ENCODE measurements around the gene CCNF.

DNA sequence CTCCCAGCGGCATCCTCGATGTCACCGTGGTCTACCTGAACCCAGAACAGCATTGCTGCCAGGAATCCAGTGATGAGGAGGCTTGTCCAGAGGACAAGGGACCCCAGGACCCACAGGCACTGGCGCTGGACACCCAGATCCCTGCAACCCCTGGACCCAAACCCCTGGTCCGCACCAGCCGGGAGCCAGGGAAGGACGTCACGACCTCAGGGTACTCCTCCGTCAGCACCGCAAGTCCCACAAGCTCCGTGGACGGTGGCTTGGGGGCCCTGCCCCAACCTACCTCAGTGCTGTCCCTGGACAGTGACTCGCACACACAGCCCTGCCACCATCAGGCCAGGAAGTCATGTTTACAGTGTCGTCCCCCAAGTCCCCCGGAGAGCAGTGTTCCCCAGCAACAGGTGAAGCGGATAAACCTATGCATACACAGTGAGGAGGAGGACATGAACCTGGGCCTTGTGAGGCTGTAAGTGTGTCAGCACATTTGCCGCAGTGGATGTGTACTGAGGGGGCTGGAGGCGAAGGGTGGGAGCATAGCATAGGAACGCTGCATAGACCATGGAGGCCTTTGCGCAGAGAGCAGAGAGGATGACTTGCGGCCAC, 27.4 kb downstream of the CCNF start:
- TF ChIP-seq, protein P1, sequence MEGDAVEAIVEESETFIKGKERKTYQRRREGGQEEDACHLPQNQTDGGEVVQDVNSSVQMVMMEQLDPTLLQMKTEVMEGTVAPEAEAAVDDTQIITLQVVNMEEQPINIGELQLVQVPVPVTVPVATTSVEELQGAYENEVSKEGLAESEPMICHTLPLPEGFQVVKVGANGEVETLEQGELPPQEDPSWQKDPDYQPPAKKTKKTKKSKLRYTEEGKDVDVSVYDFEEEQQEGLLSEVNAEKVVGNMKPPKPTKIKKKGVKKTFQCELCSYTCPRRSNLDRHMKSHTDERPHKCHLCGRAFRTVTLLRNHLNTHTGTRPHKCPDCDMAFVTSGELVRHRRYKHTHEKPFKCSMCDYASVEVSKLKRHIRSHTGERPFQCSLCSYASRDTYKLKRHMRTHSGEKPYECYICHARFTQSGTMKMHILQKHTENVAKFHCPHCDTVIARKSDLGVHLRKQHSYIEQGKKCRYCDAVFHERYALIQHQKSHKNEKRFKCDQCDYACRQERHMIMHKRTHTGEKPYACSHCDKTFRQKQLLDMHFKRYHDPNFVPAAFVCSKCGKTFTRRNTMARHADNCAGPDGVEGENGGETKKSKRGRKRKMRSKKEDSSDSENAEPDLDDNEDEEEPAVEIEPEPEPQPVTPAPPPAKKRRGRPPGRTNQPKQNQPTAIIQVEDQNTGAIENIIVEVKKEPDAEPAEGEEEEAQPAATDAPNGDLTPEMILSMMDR (conservative IDR thresholded peaks at IDR 0.05), result no peak
- TF ChIP-seq ZFX (IDR thresholded peaks at IDR 0.05), result no peak
